HG03025 (cell line): Measurements from ENCODE around the gene HMCN2.

Source experiments
- ATAC-seq: cut with Tn5 transposase; IDR thresholded peaks from one replicate; pipeline ENCODE4 v1.9.1; 2021; ENCODE audit warnings: mild to moderate bottlenecking, moderate library complexity; ENCODE audit not compliant: unreplicated experiment, low FRiP score

Gene HMCN2

GRCh38 chr9:130288926-130289690, 23.5 kb downstream of the HMCN2 start:
- ATAC-seq = no peak

DNA sequence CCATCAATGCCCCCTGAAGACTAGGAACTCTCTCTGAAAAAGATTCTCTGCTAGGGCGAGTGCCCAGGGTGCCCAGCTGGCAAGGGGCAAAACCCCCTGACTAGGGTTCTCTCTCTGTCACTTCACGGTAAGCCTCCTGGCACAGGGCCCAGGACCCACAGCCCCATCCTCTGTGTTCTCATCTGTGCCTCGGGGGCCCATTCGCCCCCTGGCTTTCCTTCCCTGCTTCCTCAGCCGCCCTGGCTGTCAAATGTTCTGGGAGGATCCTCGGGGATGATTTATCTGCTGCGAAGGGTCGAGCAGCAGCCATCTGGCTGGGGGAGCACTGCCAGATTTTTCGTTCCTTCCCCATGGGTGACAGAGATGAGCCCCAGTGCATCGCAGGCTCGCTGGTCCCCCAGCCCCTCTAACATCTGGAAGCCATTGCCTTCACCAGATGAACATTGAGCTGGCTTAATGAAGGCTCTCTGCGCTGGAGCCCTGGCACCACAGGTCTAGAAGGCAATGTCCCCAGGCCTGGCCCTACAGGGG, 24.2 kb downstream of the HMCN2 start:
- no peak for ATAC-seq

DNA sequence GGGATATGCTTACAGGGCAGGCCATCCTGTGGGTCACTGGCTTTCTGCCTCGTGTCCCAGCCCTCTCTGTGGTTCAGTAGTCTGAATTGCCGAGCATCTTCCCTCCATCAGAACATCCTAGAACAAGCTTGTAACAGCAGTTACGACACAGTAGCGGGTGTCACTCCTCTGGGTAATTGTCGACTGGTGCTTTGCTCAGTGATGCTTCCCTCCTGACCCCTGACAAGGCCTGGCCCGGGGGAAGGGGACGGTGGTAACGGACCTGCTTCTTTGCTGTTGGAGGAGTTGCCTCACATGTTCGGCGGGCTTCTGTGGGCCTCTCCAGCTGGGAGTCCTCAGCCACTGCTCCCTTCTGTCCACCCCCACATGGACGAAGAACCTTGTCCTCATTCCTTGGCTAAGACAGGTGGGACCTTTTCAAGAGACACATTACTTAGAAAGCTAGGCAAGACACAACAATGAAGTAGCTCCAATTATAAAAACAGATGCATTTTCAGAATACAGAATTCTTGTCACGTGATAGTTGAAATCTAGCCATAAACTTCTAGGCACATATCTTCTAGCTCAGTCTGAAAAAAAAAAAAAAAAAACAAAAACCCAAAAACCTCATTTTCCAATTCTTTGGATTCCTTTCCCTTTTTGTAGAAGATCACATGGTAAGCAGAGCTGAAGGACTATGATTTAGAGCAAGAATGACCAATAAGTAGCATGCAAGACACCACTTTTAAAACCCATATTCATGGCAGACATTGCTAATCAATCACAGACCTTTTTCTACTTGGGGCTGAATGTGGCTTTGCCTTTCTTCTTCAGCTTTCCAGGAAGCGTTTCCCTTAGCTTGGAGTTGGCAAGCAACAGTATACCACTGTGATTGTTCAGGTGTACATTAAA, 25.0 kb downstream of the HMCN2 start:
- no peak for ATAC-seq

GRCh38 chr9:130291474-130291873, 25.9 kb downstream of the HMCN2 start:
- no peak for ATAC-seq

- no peak for ATAC-seq
Measured at GRCh38 chr9:130292106-130292505, 26.5 kb downstream of the HMCN2 start.

DNA sequence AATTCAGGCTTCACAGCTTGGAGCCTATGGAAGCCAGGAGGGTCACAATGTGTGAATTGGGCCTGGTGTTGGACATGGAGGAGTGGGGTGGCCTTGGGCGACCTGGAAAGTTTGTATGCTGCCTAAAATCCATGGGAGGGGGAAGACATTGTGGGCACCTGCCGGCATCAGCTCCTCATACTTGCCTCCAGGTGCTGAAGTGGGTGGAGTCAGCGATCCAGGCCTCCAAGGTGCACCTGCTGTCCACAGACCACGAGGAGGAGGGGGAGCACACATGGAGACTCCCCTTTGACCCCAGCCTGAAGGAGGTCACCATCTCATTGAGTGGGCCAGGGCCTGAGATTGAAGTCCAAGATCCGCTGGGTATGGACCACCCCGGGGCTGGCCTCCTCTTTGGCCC, 29.1 kb downstream of the HMCN2 start:
- no peak for ATAC-seq

- ATAC-seq = no peak
Measured at GRCh38 chr9:130295431-130295830, 29.9 kb downstream of the HMCN2 start.

GRCh38 chr9:130295945-130296782, 30.6 kb downstream of the HMCN2 start:
- no peak for ATAC-seq

- no peak for ATAC-seq
Measured at GRCh38 chr9:130296783-130297055, 31.2 kb downstream of the HMCN2 start.

DNA sequence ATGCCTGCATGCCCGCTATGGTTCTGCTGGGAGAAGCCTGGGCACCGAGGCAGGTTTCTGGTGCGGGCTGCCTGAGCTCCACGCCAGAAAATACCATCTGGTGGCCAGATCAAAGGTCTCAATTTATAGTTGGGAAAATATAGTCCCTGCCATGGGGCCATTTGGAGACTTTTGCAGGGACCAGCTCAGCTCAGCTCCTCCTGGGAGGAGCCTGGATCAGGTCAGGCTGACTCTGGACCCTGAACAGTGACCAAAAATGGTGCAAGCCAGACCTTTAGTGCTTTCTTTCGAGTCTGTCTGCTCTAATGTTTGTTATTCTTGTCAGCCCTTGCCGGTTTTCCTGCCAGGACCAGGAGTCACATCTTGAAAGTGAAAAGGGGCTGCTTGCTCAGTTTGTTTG, 31.8 kb downstream of the HMCN2 start:
- no peak for ATAC-seq

GRCh38 chr9:130298662-130299279, 33.2 kb downstream of the HMCN2 start:
- no peak for ATAC-seq

GRCh38 chr9:130299785-130300615, 34.4 kb downstream of the HMCN2 start:
- no peak for ATAC-seq

GRCh38 chr9:130300739-130301138, 35.2 kb downstream of the HMCN2 start:
- no peak for ATAC-seq

GRCh38 chr9:130301483-130302286, 36.1 kb downstream of the HMCN2 start:
- ATAC-seq = no peak

DNA sequence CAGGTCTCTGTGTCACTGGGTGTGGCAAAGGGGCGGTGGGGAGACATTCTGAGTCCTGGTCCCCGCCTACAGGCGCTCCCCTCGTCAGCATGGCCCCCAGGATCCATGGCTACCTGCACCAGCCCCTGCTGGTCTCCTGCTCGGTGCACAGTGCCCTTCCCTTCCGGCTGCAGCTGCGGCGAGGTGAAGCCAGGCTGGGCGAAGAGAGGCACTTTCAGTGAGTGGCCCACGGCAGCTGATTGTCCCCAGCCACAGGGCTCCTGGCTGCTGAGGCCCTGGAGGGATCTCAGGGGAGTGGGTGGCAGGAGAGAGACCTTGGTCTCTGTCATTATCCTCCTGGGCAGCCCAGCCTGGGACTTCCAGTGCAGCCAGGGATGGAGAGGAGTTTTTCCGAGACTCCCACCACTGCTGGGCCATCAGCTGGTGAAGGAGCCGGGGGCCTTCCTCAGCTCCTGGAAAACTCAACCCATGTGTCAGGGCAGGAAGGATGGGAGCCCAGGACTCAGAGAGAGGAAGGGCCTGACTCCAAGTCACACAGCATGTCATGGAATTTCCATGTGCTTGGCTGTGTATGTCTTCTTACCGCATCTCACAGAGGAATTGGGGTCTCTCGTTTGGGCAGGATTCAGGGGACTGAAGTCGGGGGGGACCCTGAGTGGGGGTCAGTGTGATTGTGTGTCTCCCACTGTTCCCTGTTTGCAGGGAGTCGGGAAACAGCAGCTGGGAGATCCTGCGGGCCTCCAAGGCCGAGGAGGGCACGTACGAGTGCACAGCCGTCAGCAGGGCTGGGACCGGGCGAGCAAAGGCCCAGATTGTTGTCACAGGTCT, 37.4 kb downstream of the HMCN2 start:
- ATAC-seq = no peak

GRCh38 chr9:130303613-130304055, 38.1 kb downstream of the HMCN2 start:
- ATAC-seq = no peak

DNA sequence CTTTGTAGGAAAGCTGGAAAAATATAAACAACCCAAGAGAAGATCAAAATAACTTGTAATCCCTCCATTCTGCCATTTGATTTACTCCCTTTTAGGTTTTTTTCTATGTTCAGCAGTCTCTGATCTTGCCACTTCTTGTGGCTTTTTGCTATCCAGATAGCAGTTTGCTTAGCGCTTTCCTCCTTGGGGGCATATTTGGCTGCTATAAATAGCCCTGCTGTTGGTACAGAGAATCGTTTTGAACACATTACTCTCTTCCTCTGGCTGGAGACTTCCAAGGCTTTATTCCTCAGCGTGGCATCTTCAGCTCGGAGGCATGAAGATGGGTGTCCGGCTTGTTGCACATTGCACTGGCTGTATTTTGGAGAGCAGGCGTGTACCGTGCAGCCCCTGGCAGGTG, 38.6 kb downstream of the HMCN2 start:
- no peak for ATAC-seq

GRCh38 chr9:130304643-130305042, 39.1 kb downstream of the HMCN2 start:
- ATAC-seq = no peak
